ENCODE measurements around the gene SLX9.

The SLX9 gene

GRCh38 chr21:44966135-44967081, 26.6 kb downstream of the SLX9 start:
- in situ Hi-C loops (cut with MboI; ENCODE audit: low pct_unique_long_range_greater_than_20kb, low sequenced_read_pairs, unreplicated experiment) = no loop called here
- DNase-seq (ENCODE audit: low spot score) = no peak
- no peak for TF ChIP-seq CTCF (IDR thresholded peaks at IDR 0.05; ENCODE audit: extremely low read depth, insufficient read depth, missing control alignments)

GRCh38 chr21:44967082-44968047, 27.5 kb downstream of the SLX9 start:
- DNase-seq (ENCODE audit: low spot score) = no peak
- in situ Hi-C loops (cut with MboI; ENCODE audit: low pct_unique_long_range_greater_than_20kb, low sequenced_read_pairs, unreplicated experiment) = no loop called here
- no peak for TF ChIP-seq CTCF (IDR thresholded peaks at IDR 0.05; ENCODE audit: extremely low read depth, insufficient read depth, missing control alignments)

GRCh38 chr21:44969066-44969670, 29.3 kb downstream of the SLX9 start:
- DNase-seq (ENCODE audit: low spot score) = no peak
- no peak for TF ChIP-seq CTCF (IDR thresholded peaks at IDR 0.05; ENCODE audit: extremely low read depth, insufficient read depth, missing control alignments)
- in situ Hi-C loops (cut with MboI; ENCODE audit: low pct_unique_long_range_greater_than_20kb, low sequenced_read_pairs, unreplicated experiment) = no loop called here

- TF ChIP-seq CTCF (IDR thresholded peaks at IDR 0.05; ENCODE audit: extremely low read depth, insufficient read depth, missing control alignments) = no peak
- in situ Hi-C loops (cut with MboI; ENCODE audit: low pct_unique_long_range_greater_than_20kb, low sequenced_read_pairs, unreplicated experiment) = no loop called here
- no peak for DNase-seq (ENCODE audit: low spot score)
Measured at GRCh38 chr21:44969931-44970755, 30.3 kb downstream of the SLX9 start.

GRCh38 chr21:44970766-44971671, 31.2 kb downstream of the SLX9 start:
- in situ Hi-C loops (cut with MboI; ENCODE audit: low pct_unique_long_range_greater_than_20kb, low sequenced_read_pairs, unreplicated experiment) = no loop called here
- DNase-seq (ENCODE audit: low spot score) = no peak
- TF ChIP-seq CTCF (IDR thresholded peaks at IDR 0.05; ENCODE audit: extremely low read depth, insufficient read depth, missing control alignments) = no peak
